ENCODE measurements around the gene P2RY6.

P2RY6 gene

DNA sequence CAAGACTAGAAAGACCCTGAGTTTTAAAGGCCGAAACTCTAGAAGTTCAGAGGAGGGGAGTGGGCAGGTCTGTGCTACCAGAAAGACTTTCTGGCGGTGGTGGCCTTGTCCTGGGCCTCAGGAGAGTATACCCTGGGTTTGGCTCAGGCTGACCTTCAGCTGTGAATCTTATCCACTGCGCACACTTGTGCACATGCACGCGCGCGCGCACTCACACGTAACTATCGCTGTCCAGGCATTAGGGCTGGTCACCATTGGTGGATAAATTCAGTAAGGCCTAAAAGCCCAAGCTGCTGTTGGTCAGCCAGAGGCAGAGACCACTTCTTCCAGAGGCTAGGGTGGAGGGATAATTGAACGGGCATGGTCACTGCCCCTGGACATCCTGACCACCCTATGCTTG is 61.0 kb downstream of the P2RY6 start:
- H3K4me1 ChIP-seq (ENCODE audit: insufficient read depth, low read length), result peaks cover 6% of the 10 kb centered on the region
- no peak overlapping the region for H3K27ac ChIP-seq (ENCODE audit: low read length)
- H3K4me2 ChIP-seq (ENCODE audit: insufficient read depth, low read length), result no peak overlapping the region
- peaks cover 8% of the 10 kb centered on the region for H4K20me1 ChIP-seq (ENCODE audit: insufficient read depth, low read length)
- H3K27me3 ChIP-seq (ENCODE audit: insufficient read depth, low read length, poor library complexity), result no peaks in the 10 kb centered on the region
- no peak overlapping the region for H3K4me3 ChIP-seq (ENCODE audit: low read depth in 1 of 2, low read length in 2 of 2)
- no peaks in the 10 kb centered on the region for H3K79me2 ChIP-seq (ENCODE audit: insufficient read depth, low read length)
- ATAC-seq (ENCODE audit: insufficient read depth, low read depth) (no peak), DNase-seq (no peak)
- H2AFZ ChIP-seq (ENCODE audit: low read depth, low read length), result no peak overlapping the region
- no peak for TF ChIP-seq EZH2 (IDR thresholded peaks at IDR 0.05; ENCODE audit: borderline replicate concordance, low read depth, low read length, severe bottlenecking)
- TF ChIP-seq, protein P1, sequence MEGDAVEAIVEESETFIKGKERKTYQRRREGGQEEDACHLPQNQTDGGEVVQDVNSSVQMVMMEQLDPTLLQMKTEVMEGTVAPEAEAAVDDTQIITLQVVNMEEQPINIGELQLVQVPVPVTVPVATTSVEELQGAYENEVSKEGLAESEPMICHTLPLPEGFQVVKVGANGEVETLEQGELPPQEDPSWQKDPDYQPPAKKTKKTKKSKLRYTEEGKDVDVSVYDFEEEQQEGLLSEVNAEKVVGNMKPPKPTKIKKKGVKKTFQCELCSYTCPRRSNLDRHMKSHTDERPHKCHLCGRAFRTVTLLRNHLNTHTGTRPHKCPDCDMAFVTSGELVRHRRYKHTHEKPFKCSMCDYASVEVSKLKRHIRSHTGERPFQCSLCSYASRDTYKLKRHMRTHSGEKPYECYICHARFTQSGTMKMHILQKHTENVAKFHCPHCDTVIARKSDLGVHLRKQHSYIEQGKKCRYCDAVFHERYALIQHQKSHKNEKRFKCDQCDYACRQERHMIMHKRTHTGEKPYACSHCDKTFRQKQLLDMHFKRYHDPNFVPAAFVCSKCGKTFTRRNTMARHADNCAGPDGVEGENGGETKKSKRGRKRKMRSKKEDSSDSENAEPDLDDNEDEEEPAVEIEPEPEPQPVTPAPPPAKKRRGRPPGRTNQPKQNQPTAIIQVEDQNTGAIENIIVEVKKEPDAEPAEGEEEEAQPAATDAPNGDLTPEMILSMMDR (IDR thresholded peaks at IDR 0.05; ENCODE audit: borderline replicate concordance, extremely low read depth, low read length, poor library complexity, severe bottlenecking), result no peak
- H3K9me3 ChIP-seq (ENCODE audit: insufficient read depth, low read length, severe bottlenecking), result no peaks in the 10 kb centered on the region
- no peaks in the 10 kb centered on the region for H3K36me3 ChIP-seq (ENCODE audit: insufficient read depth, low read length)
- no peak overlapping the region for H3K9ac ChIP-seq (ENCODE audit: low read depth, low read length)

DNA sequence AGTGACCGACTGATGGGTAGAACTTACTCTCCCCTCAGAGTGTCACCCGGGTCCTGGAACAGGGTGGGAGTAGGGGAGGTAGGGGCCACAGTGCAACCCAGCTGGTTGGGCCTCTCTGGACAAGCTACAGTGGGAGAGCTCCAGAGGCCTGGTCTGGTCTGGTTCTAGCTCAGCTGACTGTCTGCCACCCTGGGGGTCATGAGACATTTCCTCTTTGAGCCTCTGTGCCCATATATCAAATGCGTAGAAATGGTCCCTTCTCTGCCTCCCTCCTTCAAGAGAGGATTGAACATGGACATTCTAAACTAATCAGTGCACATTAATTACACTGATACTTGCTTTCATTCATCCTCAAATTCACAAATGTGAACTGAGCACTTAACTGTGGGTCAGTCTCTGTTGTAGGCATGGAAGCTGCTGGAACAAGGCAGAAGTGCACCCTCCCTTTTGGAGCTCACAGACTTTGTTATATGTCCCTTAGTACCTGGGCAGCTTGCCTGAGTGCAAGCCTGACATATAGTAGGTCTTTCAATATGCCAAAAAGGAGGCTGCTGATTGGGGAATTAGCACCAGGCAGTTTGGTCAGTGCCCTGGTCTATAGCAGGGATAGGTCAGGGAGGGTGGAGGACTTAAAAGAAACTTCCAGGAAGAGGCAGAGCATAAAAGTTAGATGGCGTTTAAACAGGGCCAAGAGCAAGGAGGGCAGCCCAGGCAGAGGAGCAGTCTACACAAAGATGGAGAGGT is 61.7 kb downstream of the P2RY6 start:
- Histone ChIP-seq H3K36me3 (ENCODE audit: insufficient read depth, low read length) (no peaks in the 10 kb centered on the region), H3K4me1 (ENCODE audit: insufficient read depth, low read length) (peaks cover 6% of the 10 kb centered on the region), H3K27ac (ENCODE audit: low read length) (no peak overlapping the region), H3K4me2 (ENCODE audit: insufficient read depth, low read length) (no peak overlapping the region), H3K9me3 (ENCODE audit: insufficient read depth, low read length, severe bottlenecking) (no peaks in the 10 kb centered on the region), H2AFZ (ENCODE audit: low read depth, low read length) (no peak overlapping the region), H3K79me2 (ENCODE audit: insufficient read depth, low read length) (no peaks in the 10 kb centered on the region), H3K9ac (ENCODE audit: low read depth, low read length) (no peak overlapping the region), H3K4me3 (ENCODE audit: low read depth in 1 of 2, low read length in 2 of 2) (no peak overlapping the region), H3K27me3 (ENCODE audit: insufficient read depth, low read length, poor library complexity) (no peaks in the 10 kb centered on the region), H4K20me1 (ENCODE audit: insufficient read depth, low read length) (peaks cover 8% of the 10 kb centered on the region)
- no peak for ATAC-seq (ENCODE audit: insufficient read depth, low read depth)
- DNase-seq, result no peak
- TF ChIP-seq, protein P1 (IDR thresholded peaks at IDR 0.05; ENCODE audit: borderline replicate concordance, extremely low read depth, low read length, poor library complexity, severe bottlenecking), result no peak
- TF ChIP-seq EZH2 (IDR thresholded peaks at IDR 0.05; ENCODE audit: borderline replicate concordance, low read depth, low read length, severe bottlenecking), result no peak

DNA sequence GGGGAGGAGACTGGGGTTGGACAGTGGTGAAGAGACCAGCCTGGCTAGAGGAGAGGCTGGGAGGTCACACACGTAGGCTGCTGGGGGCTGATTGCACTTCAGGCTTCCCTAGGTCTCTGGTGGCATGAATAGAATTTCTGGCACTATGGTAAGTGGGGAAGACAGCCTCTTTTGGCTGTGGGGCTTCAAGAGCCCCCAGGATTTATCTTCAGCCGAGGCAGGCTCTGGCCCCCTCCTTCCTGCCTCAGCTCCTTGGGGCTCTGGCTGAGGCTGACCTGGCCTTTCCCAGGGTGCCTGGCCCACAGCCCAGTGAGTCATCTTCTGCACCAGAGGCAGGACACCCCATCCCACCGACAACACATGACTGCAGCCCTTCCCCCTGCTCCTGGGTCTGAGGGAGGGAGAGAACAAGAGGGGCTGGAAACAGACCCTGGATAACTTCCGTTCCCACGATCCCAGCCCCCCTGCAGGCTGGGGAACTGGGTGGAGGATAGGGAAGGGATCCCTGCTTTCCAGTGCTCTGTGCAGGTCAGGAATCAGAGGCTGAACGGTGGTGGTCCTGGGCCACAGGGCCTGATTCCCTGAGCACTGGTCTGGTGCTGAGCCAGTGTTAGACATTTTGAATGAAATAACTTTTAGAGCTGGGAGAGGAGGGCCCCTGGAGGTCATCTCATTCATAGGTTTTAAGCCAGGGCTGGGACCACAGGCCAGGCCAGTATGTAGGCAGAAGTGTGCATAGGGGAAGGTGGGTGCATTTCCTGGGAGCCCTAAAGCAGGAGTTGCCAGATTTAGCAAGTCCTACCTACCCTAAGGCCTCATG is 62.5 kb downstream of the P2RY6 start:
- H3K36me3 ChIP-seq (ENCODE audit: insufficient read depth, low read length), result no peaks in the 10 kb centered on the region
- no peaks in the 10 kb centered on the region for H3K79me2 ChIP-seq (ENCODE audit: insufficient read depth, low read length)
- peaks cover 6% of the 10 kb centered on the region for H3K4me1 ChIP-seq (ENCODE audit: insufficient read depth, low read length)
- no peak for ATAC-seq (ENCODE audit: insufficient read depth, low read depth)
- H3K9ac ChIP-seq (ENCODE audit: low read depth, low read length), result no peak overlapping the region
- H3K27ac ChIP-seq (ENCODE audit: low read length), result no peak overlapping the region
- no peak for DNase-seq
- no peak overlapping the region for H3K4me2 ChIP-seq (ENCODE audit: insufficient read depth, low read length)
- H2AFZ ChIP-seq (ENCODE audit: low read depth, low read length), result no peak overlapping the region
- H4K20me1 ChIP-seq (ENCODE audit: insufficient read depth, low read length), result peaks cover 8% of the 10 kb centered on the region
- no peaks in the 10 kb centered on the region for H3K27me3 ChIP-seq (ENCODE audit: insufficient read depth, low read length, poor library complexity)
- no peak overlapping the region for H3K4me3 ChIP-seq (ENCODE audit: low read depth in 1 of 2, low read length in 2 of 2)
- TF ChIP-seq EZH2 (IDR thresholded peaks at IDR 0.05; ENCODE audit: borderline replicate concordance, low read depth, low read length, severe bottlenecking), result no peak
- TF ChIP-seq, protein P1 (IDR thresholded peaks at IDR 0.05; ENCODE audit: borderline replicate concordance, extremely low read depth, low read length, poor library complexity, severe bottlenecking), result no peak
- no peaks in the 10 kb centered on the region for H3K9me3 ChIP-seq (ENCODE audit: insufficient read depth, low read length, severe bottlenecking)

Measured in DND-41 (cell line).